Endothelial cell of umbilical vein (primary cell): ENCODE results near the gene ZNF106.

ENCODE experiments used
- EZH2 ChIP-seq: IDR thresholded peaks from 2 replicates; pipeline ENCODE4 v1.6.1; 2012; ENCODE audit warnings: borderline replicate concordance, low read depth, mild to moderate bottlenecking, moderate library complexity, low read length, inconsistent platforms; ENCODE audit not compliant: severe bottlenecking
- GATA2 ChIP-seq: IDR thresholded peaks from 2 replicates; pipeline ENCODE4 v1.7.0; 2011; ENCODE audit warnings: low read depth, mild to moderate bottlenecking, moderate library complexity, mixed read lengths, low read length; ENCODE audit not compliant: insufficient read length, insufficient read depth
- MYC ChIP-seq: IDR thresholded peaks from one replicate; pipeline ENCODE4 v1.6.1; 2011; ENCODE audit warnings: mild to moderate bottlenecking, low read depth, low read length
- POLR2A ChIP-seq: IDR thresholded peaks from 2 replicates; pipeline ENCODE4 v1.6.1; 2012; ENCODE audit warnings: low read depth, mild to moderate bottlenecking, control low read depth, low read length
- POLR2AphosphoS5 ChIP-seq: IDR thresholded peaks from 2 replicates; pipeline ENCODE4 v1.6.1; 2012; ENCODE audit warnings: low read depth, mild to moderate bottlenecking, control low read depth, low read length, moderate library complexity; ENCODE audit not compliant: insufficient read depth
- TF ChIP-seq, protein P1 (sequence below): IDR thresholded peaks from 2 replicates; pipeline ENCODE4 v1.6.1; 2011; ENCODE audit not compliant: insufficient read depth, insufficient read length
- TF ChIP-seq, protein P2 (sequence below), 2 donors: IDR thresholded peaks; 1 replicate in 1 of 2; 2 replicates in 1 of 2; pipeline ENCODE4 v1.5.1; 2011; ENCODE audit warnings: low read length in 2 of 2, mild to moderate bottlenecking in 2 of 2, moderate library complexity in 2 of 2, control low read depth in 1 of 2, inconsistent platforms in 1 of 2, low read depth in 1 of 2; ENCODE audit not compliant: insufficient read depth in 1 of 2; ENCODE audit errors: extremely low read depth in 1 of 2

DNA sequence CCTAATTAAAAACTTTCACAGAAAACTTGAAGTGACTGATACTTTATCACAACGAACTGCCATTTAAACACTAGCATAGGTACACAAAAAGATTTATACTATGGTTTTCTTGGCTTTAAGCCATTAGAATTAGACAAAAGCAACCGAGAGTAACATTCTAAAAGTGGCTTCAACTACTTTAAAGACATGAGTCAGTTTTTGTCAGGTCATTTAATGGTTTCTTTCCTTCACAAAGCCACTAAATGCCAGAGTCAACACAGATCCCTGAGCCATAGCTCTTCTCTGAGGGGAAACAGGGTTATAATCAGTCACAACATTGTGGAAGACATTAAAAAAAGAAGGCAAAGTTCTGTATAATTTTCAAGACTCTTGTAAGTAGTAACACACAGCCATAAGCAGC is 77.0 kb downstream of the ZNF106 start:
- TF ChIP-seq, protein P1, sequence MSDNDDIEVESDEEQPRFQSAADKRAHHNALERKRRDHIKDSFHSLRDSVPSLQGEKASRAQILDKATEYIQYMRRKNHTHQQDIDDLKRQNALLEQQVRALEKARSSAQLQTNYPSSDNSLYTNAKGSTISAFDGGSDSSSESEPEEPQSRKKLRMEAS: no peak
- TF ChIP-seq, protein P2, sequence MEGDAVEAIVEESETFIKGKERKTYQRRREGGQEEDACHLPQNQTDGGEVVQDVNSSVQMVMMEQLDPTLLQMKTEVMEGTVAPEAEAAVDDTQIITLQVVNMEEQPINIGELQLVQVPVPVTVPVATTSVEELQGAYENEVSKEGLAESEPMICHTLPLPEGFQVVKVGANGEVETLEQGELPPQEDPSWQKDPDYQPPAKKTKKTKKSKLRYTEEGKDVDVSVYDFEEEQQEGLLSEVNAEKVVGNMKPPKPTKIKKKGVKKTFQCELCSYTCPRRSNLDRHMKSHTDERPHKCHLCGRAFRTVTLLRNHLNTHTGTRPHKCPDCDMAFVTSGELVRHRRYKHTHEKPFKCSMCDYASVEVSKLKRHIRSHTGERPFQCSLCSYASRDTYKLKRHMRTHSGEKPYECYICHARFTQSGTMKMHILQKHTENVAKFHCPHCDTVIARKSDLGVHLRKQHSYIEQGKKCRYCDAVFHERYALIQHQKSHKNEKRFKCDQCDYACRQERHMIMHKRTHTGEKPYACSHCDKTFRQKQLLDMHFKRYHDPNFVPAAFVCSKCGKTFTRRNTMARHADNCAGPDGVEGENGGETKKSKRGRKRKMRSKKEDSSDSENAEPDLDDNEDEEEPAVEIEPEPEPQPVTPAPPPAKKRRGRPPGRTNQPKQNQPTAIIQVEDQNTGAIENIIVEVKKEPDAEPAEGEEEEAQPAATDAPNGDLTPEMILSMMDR (IDR thresholded peaks at IDR 0.05; ENCODE audit: extremely low read depth in 1 of 2, insufficient read depth in 1 of 2, low read depth in 1 of 2, low read length in 2 of 2): no peak
- no peak for TF ChIP-seq POLR2A
- TF ChIP-seq EZH2: no peak
- no peak for TF ChIP-seq POLR2AphosphoS5
- TF ChIP-seq GATA2: no peak
- TF ChIP-seq MYC: no peak
